Activated CD8-positive, alpha-beta memory T cell treated with anti-CD3 and anti-CD28 coated beads, Interleukin-2, amount 10 ng/mL, durations not matched to agents 7 days and 5 days (primary cell): Measurements from ENCODE around the gene RGMB. TPM values are rescaled to one million over a fixed set of nuclear protein-coding genes. Genes with fewer than 3 reads are reported as not detected.

Experiments
- ATAC-seq: fragments of 150-1000 bp; cut with Tn5 transposase; one replicate; pipeline ENCODE4 v1.10.0; 2021; ENCODE audit warnings: moderate library complexity
- CTCF ChIA-PET: fragments of 350-600 bp; sonication (Branson Sonifier 250); formaldehyde crosslinking; loops from one replicate; lab custom pipeline; 2021; ENCODE audit warnings: antibody characterized with exemption; lab: Charles Lee
- DNase-seq: peaks from one replicate; pipeline ENCODE4 v3.0.0-alpha.2; 2020
- H3K27ac Mint-ChIP-seq: one replicate; pipeline ENCODE4 v1.8.0; 2021; ENCODE audit warnings: mild to moderate bottlenecking, mixed read lengths
- H3K27me3 Mint-ChIP-seq: one replicate; pipeline ENCODE4 v1.8.0; 2021; ENCODE audit warnings: mixed read lengths
- H3K36me3 Mint-ChIP-seq: one replicate; pipeline ENCODE4 v1.8.0; 2021; ENCODE audit warnings: mild to moderate bottlenecking, mixed read lengths
- H3K4me1 Mint-ChIP-seq: one replicate; pipeline ENCODE4 v1.8.0; 2021; ENCODE audit warnings: mixed read lengths
- H3K4me3 Mint-ChIP-seq: one replicate; pipeline ENCODE4 v1.8.0; 2021; ENCODE audit warnings: mild to moderate bottlenecking, moderate library complexity, mixed read lengths
- H3K9me3 Mint-ChIP-seq: one replicate; pipeline ENCODE4 v1.8.0; 2022; ENCODE audit warnings: low read depth, mixed read lengths
- total RNA-seq, 2 experiments: library from RNA; stranded (reverse); gene quantifications; one replicate each; pipeline ENCODE4 v1.2.3, GENCODE V29; 2021

The RGMB gene
- total RNA-seq, 2 experiments from 2014 or later = 1.1 to 1.3 TPM

DNA sequence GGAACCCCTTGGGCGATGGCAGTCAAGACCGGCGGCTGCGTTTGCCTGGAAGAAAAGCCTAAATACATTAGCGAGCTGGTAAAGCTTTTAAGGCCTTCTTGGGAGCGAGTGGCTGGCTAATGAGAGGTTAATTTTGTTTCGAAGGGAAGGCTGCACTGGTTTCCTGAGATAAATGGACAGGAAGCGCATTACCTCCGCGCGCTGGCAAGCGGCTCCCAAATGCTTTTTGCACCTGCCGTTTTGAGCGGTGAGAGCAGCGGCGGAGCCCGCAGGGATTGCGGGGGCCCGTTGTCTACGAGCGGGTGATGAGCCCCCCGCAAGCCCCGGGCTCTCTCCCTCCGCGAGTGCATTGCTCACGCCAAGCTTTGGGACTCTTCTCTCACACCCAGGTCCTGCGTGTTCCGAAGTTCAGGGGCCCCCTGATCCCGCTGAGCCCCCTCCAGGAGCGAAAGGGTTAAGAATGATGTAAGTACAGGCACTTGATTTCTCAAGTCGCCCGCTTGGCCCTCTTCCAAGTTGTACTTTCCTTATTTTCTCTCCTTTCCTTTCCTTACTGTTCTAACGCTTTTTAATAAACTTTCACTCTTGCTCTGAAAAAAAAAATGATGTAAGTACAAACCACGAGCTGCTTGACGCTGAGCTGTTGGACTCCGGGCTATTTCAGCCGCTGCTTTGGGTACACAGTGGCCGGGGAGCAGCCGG, 3.1 kb upstream of the RGMB start:
- Mint-ChIP-seq H3K27me3 (peaks cover 71% of the 10 kb centered on the region), H3K27ac (peak overlapping the region; percentile 46), H3K4me1 (peaks cover 46% of the 10 kb centered on the region), H3K4me3 (peak overlapping the region; percentile 81), H3K36me3 (no peaks in the 10 kb centered on the region), H3K9me3 (no peaks in the 10 kb centered on the region)
- ATAC-seq (no peak), DNase-seq (no peak)
- CTCF ChIA-PET = interaction anchor here (1.1 to 6.0 kb wide), 11 partner anchors 11 to 1539 kb away, joined by 3 to 60 read pairs (median 6); no protein-coding TSS in a partner anchor

DNA sequence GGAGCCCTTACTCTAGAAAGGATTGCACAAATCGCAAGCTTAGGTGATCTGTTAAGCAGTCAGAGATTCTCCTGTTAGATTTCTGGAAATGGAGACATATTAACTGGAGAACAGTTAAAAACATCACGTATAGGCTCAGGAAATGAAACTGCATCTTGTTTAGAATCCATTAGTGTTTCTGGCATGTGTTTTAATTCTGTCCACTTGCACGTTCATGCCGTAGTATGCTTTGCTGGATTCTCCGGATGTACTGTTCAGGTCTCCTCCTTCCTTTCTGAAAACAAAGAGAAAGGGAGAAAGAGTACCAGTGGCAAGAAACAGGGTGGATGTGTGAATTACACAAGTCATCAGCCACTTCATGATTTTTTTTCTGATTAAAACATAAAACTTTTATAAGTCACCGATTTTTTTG, 2.5 kb upstream of the RGMB start:
- Mint-ChIP-seq H3K9me3 (no peaks in the 10 kb centered on the region), H3K27me3 (peaks cover 74% of the 10 kb centered on the region), H3K4me1 (peaks cover 47% of the 10 kb centered on the region), H3K4me3 (peak overlapping the region; percentile 81), H3K36me3 (no peaks in the 10 kb centered on the region), H3K27ac (no peak overlapping the region)
- CTCF ChIA-PET = interaction anchor here (0.9 to 6.0 kb wide), 6 partner anchors 11 to 1540 kb away, joined by 3 to 60 read pairs (median 14); no protein-coding TSS in a partner anchor
- DNase-seq (no peak), ATAC-seq (no peak)

DNA sequence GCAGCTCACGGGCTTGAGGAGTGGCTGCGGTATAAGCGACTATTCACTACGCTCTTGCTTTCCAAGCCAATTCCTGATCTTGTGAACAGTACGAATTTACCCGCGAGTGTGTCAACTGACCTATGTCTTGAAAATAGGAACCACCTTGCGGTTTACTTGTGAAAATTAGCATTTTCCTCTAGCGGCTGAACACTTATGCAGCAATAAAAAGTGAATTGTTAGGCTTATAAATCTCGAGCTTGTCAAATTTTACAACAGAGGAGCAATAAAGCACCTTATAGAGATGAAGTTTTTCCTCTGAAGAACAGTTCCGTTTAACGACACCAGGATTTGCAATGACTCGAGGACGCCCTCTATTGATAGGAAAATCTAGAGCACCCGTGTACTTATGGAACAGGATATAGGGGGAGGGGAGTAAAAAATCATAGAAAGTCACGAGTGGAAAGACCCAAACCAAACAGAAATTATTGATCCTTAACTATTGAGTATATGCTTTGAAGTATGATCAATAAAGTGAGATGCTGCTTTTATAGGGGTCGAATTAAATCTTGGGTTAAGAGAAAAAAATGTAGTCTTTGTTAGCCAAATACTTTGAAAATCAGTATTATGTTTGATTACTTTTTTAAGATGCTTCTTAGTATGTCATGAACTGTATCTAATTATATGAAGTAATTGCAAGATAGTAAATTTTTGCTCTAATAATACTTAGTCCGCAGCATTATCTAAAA, 1.9 kb upstream of the RGMB start:
- Mint-ChIP-seq H3K27ac (no peak overlapping the region), H3K27me3 (peaks cover 77% of the 10 kb centered on the region), H3K4me1 (peaks cover 47% of the 10 kb centered on the region), H3K36me3 (no peaks in the 10 kb centered on the region), H3K4me3 (peak overlapping the region; percentile 81), H3K9me3 (no peaks in the 10 kb centered on the region)
- CTCF ChIA-PET = interaction anchor here (0.9 to 6.0 kb wide), 8 partner anchors 11 to 1541 kb away, joined by 3 to 60 read pairs (median 8); no protein-coding TSS in a partner anchor
- no peak for ATAC-seq
- peak; percentile 73 for DNase-seq

DNA sequence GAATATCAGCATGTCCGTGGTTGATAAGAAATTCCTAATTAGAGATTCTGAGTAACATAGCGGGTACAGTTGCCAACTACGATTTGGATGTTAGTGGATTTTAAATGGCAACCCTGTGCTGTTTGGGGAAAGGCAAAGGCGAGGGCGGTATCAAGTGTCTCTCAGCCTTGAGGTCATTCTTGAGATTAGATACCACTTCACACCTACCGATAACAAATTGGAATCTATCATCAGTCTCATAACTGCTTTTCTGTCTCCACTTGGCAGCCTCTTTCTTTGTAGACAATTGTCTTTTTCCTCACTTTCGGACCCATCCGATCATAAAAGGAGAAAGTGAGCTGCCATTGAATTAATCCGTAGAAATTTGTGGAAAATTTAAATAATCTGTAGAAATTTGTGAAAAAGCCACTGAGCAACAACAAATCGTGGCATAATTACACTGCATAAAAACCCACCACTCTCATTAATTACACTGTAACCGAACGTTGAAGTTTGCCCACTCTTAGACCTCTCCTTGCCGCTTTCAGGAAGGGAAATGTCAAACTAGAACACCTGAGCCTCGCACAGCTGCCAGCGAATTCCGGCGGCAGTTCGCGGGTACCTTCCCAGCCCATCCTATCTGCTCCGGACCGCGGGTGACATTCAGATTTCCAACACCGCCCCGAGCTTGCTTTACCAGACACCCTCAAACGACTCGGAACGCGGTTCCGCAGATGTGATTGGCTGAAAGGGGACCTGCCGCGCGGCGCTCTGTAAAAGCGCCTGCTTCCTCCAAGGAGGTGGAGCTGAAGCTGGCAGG, 849 bp upstream of the RGMB start:
- H3K27me3 Mint-ChIP-seq = peaks cover 77% of the 10 kb centered on the region
- H3K4me3 Mint-ChIP-seq = peak overlapping the region; percentile 87
- DNase-seq = peak; percentile 60
- ATAC-seq = peak; percentile 11
- CTCF ChIA-PET = interaction anchor here (1.0 to 6.0 kb wide), 5 partner anchors 10 to 288 kb away, joined by 3 to 60 read pairs (median 4); no protein-coding TSS in a partner anchor
- peaks cover 47% of the 10 kb centered on the region for H3K4me1 Mint-ChIP-seq
- peak overlapping the region; percentile 42 for H3K27ac Mint-ChIP-seq
- H3K9me3 Mint-ChIP-seq = no peaks in the 10 kb centered on the region
- H3K36me3 Mint-ChIP-seq = no peaks in the 10 kb centered on the region

DNA sequence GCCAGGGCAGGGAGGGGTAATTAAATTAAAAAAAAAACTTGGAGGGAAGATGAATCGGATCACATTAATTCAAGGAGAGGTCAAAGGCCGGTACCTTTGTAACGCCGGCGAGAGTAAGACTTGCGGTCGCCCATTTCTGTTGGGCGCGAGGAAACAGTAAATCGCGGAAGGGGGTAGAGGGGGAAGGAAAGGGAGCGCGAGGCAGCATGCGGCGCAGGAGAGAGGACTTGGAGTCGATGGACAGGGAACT, 324 bp upstream of the RGMB start:
- peaks cover 47% of the 10 kb centered on the region for H3K4me1 Mint-ChIP-seq
- no peaks in the 10 kb centered on the region for H3K36me3 Mint-ChIP-seq
- H3K27ac Mint-ChIP-seq = peak overlapping the region; percentile 42
- CTCF ChIA-PET = interaction anchor here (1.3 kb wide), 1 partner anchor 288 kb away, joined by 4 read pairs; no protein-coding TSS in a partner anchor
- peak overlapping the region; percentile 87 for H3K4me3 Mint-ChIP-seq
- peaks cover 74% of the 10 kb centered on the region for H3K27me3 Mint-ChIP-seq
- ATAC-seq = no peak
- no peaks in the 10 kb centered on the region for H3K9me3 Mint-ChIP-seq
- DNase-seq = no peak

DNA sequence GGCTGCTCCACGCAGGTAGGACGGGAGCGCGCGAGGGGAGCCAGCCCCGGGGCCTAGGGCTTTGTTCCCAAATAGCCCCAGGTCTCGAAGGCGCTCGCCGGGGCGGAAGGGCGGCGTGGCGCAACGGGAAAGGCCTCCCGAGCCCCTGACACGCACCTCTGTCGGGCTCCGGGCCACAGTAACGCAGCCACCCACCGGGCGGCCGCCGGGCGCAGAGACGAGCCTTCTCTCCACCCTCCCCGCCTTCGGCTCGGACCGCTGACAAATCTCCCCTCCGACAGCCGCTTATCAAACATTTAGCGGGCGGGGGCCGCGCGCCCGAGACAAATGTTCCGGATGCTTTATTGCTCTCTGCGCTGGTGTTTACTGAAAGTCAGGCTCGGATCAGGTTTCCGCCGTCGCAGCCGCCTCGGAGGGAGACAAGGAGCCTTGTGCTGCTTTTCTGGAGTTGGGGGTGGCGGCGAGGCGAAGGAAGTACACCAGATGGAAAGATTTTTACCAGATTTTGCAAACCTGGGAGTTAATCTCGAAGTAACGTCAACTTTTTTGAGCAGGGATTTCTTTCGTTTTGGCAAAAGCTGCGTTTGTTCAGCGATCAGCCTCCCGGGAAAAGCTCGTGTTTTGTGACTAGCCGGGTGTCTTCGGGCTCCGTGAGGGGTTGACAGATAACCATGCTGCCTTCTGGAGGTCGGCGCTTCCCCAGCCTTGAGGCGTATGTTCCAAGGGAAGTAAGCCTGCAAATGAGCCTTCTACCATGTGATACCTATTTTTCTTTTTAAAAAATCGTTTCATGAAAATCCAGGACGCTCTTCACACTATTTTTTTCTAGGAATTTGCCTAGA, 950 bp downstream of the RGMB start:
- Mint-ChIP-seq H3K27me3 (peaks cover 68% of the 10 kb centered on the region), H3K4me1 (peaks cover 41% of the 10 kb centered on the region), H3K9me3 (no peaks in the 10 kb centered on the region), H3K27ac (peak overlapping the region; percentile 72), H3K36me3 (no peaks in the 10 kb centered on the region), H3K4me3 (peak overlapping the region; percentile 87)
- DNase-seq (peak; percentile 64), ATAC-seq (peak; percentile 18)
- CTCF ChIA-PET = interaction anchor here (1.7 kb wide), 1 partner anchor 14 kb away, joined by 3 read pairs; no protein-coding TSS in a partner anchor

DNA sequence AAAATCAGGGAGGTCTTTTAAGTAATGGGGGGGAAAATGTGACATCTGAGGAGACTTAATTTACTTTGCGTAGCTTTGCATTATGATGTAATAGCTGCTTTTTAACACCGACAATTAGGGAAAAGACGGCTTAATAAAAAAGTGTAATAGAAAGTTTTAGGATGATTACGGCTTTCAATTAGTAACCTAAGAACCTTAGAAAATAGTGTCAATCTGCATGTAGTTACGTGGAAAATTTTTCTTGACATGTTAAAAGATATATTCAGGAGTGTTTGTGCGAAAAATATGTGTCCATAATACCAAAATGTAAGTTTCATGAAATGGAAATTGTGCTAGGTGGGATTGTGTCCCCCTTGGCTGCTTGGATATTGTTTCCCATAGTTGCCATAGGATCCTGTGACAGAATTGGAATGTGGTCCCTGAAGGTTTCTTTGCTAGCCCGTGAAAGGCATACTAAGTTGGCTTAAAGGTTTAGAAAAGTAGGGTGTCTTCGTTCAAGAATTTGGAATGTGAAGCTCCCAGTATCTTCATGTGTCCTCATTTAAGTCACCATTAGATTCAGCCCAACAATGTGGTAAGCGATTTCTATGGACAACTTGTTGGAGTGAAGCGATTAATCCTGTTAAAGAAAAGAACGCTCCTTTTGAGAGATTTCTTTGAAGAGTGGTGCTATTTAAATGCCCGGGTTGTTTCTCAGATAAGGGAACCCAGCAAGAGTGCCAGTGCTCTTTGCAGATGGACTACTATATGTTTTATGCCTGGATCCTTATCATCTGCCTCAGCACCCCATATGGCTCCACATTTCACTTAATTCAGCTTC, 2.0 kb downstream of the RGMB start:
- CTCF ChIA-PET = interaction anchor here (1.2 to 1.7 kb wide), 2 partner anchors 13 to 20 kb away, joined by 3 read pairs; no protein-coding TSS in a partner anchor
- Mint-ChIP-seq H3K27me3 (peaks cover 58% of the 10 kb centered on the region), H3K27ac (no peak overlapping the region), H3K4me3 (peak overlapping the region; percentile 87), H3K36me3 (no peaks in the 10 kb centered on the region), H3K4me1 (peaks cover 34% of the 10 kb centered on the region), H3K9me3 (no peaks in the 10 kb centered on the region)
- DNase-seq (no peak), ATAC-seq (no peak)

DNA sequence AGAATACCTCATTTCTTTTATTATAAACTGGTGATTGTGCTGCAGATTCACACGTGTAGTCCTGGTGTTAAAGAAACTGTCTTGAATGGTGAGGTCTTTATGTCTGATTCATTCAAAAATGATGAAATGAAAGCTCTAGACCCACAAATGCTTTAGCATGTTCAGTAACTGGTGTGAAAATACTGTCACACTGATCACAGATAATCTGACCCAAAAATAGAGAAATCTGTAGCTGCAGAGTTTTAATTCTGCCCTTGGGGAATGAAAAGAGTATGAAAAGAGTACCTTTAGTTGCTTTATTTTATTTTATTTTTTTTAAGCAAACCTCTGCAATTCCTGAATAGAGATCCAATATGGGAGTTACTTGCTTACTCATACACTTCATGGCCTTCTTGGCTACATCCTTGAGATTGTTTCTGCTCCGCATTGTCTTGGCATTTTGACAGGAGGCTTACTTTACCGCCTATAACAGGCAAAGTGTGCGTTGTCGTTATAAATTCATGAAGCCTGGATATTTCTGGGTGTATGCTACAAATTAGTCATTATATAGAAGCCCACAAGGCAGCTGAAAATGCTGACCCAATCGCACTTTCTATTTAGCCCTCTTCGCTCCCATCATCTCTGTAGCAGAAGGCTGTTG, 2.7 kb downstream of the RGMB start:
- H3K4me1 Mint-ChIP-seq = peaks cover 28% of the 10 kb centered on the region
- no peak for ATAC-seq
- no peaks in the 10 kb centered on the region for H3K36me3 Mint-ChIP-seq
- DNase-seq = no peak
- H3K27ac Mint-ChIP-seq = no peak overlapping the region
- H3K27me3 Mint-ChIP-seq = peaks cover 52% of the 10 kb centered on the region
- peak overlapping the region; percentile 87 for H3K4me3 Mint-ChIP-seq
- H3K9me3 Mint-ChIP-seq = no peaks in the 10 kb centered on the region
- CTCF ChIA-PET = interaction anchor here (1.2 to 1.7 kb wide), 2 partner anchors 12 to 19 kb away, joined by 3 read pairs; no protein-coding TSS in a partner anchor

DNA sequence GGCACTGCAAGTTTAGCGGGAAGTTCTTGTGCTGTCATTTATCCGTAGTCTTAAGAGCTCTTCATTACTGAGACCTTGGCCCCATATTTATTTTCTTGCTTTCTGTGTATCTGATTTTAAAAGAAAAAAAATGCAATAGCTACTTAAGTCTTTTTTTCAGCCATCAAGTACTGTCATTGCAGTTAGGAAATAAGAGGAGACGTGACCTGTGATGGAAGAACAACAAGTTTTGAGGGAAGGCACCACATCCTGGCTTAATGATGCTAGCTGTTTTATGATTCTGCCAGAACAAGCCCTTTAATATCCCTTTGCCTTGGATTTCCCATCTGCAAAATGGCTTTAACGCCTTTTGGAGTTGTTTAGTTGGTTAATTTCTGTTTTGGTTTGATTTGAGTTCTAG, 3.8 kb downstream of the RGMB start:
- Mint-ChIP-seq H3K4me3 (no peak overlapping the region), H3K36me3 (no peaks in the 10 kb centered on the region), H3K4me1 (peaks cover 21% of the 10 kb centered on the region), H3K27me3 (peaks cover 40% of the 10 kb centered on the region), H3K9me3 (no peaks in the 10 kb centered on the region), H3K27ac (no peak overlapping the region)
- no peak for ATAC-seq
- DNase-seq = no peak
- CTCF ChIA-PET = interaction anchor here (0.7 to 2.2 kb wide), 3 partner anchors 8 to 19 kb away, joined by 3 to 13 read pairs (median 11); no protein-coding TSS in a partner anchor

DNA sequence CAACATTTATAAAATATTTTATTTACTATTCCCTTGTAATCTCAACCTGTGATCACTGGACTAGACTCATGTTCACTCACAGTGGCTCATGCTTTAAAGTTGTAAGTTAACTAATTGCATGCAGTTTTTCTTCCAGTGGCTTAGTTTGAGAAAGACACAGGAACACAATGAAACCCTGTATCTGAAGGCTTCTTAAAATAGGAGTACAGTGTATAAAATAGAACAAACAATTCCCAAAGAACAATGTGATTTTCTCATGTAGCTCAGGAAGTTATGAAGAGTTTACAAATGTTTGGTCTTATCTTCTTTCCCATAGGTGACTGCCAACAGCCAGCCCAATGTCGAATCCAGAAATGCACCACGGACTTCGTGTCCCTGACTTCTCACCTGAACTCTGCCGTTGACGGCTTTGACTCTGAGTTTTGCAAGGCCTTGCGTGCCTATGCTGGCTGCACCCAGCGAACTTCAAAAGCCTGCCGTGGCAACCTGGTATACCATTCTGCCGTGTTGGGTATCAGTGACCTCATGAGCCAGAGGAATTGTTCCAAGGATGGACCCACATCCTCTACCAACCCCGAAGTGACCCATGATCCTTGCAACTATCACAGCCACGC, 5.9 kb downstream of the RGMB start:
- CTCF ChIA-PET = interaction anchor here (2.2 kb wide), 1 partner anchor 10 kb away, joined by 11 read pairs; no protein-coding TSS in a partner anchor
- DNase-seq (no peak), ATAC-seq (no peak)
- H3K27me3 Mint-ChIP-seq = peaks cover 28% of the 10 kb centered on the region
- no peak overlapping the region for H3K27ac Mint-ChIP-seq
- no peaks in the 10 kb centered on the region for H3K36me3 Mint-ChIP-seq
- H3K4me1 Mint-ChIP-seq = peaks cover 11% of the 10 kb centered on the region
- no peak overlapping the region for H3K4me3 Mint-ChIP-seq
- no peaks in the 10 kb centered on the region for H3K9me3 Mint-ChIP-seq

DNA sequence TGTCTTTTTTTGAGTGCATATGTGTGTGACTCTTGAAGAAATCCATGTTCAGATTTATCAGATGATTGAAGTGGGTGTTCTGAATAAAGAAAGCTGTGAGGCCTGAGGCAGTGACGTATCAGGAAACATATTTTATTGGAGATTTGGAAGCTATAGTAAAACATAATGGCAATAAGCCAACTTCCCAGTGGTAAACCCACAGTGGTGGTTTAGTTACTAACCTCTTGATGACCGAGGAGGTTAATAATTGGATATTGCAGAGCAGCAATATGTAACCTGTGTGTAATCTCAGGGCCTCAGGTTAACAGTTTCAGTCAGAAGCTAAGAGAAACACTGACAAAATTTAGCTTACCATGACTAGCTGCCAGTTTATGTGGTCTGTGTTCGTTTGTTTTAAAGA, 6.9 kb downstream of the RGMB start:
- CTCF ChIA-PET = interaction anchor here (0.9 to 4.7 kb wide), 2 partner anchors 11 to 16 kb away, joined by 7 to 35 read pairs; no protein-coding TSS in a partner anchor
- DNase-seq = no peak
- Mint-ChIP-seq H3K4me3 (no peak overlapping the region), H3K27me3 (peaks cover 18% of the 10 kb centered on the region), H3K9me3 (no peaks in the 10 kb centered on the region), H3K36me3 (no peaks in the 10 kb centered on the region), H3K27ac (no peak overlapping the region), H3K4me1 (peaks cover under 1% of the 10 kb centered on the region)
- ATAC-seq = no peak
